ENCODE measurements around the gene TAP1. TPM values are rescaled to one million over a fixed set of nuclear protein-coding genes. Genes with fewer than 3 reads are reported as not detected.
A peak's percentile ranks its signal among the peaks of the same experiment; 100 is the strongest.

Gene TAP1
- total and polyA plus RNA-seq, 8 donors, result 19.0 to 99.2 (median 21.3) TPM

- Histone ChIP-seq H3K9me3 (no peaks in the 10 kb centered on the region), H3K27me3 (no peaks in the 10 kb centered on the region), H3K4me3 (no peak overlapping the region), H3K36me3 (peaks cover 3 to 34% of the 10 kb centered on the region in 2 donors), H3K27ac (no peak overlapping the region), H3K4me1 (peaks cover 0 to 23% of the 10 kb centered on the region in 2 donors)
- ATAC-seq, result no peak
- intact Hi-C loops (cut with DNase I), result no loop called here
- DNase-seq, result no peak
- no peak for TF ChIP-seq CTCF (IDR thresholded peaks at IDR 0.05)
Measured at GRCh38 chr6:32862725-32863124, 9.2 kb upstream of the TAP1 start.

- ATAC-seq (no peak), DNase-seq (no peak)
- Histone ChIP-seq H3K9me3 (no peaks in the 10 kb centered on the region), H3K27ac (peak overlapping the region; percentile 13 to 38), H3K36me3 (peaks cover 3 to 51% of the 10 kb centered on the region in 2 donors), H3K4me3 (no peak overlapping the region), H3K4me1 (peaks cover 0 to 32% of the 10 kb centered on the region in 2 donors), H3K27me3 (no peaks in the 10 kb centered on the region)
- TF ChIP-seq CTCF (IDR thresholded peaks at IDR 0.05), result no peak
- intact Hi-C loops (cut with DNase I), result no loop called here
Measured at GRCh38 chr6:32860674-32861073, 7.2 kb upstream of the TAP1 start.

- no peak for TF ChIP-seq CTCF (IDR thresholded peaks at IDR 0.05)
- Histone ChIP-seq H3K36me3 (peaks cover 3 to 51% of the 10 kb centered on the region in 2 donors), H3K27me3 (no peaks in the 10 kb centered on the region), H3K4me1 (peaks cover 7 to 43% of the 10 kb centered on the region in 2 donors), H3K4me3 (no peak overlapping the region), H3K27ac (no peak overlapping the region), H3K9me3 (no peaks in the 10 kb centered on the region)
- no peak for DNase-seq
- intact Hi-C loops (cut with DNase I), result no loop called here
- no peak for ATAC-seq
Measured at GRCh38 chr6:32858194-32858593, 4.7 kb upstream of the TAP1 start.

GRCh38 chr6:32857156-32857891 lies 3.8 kb upstream of the TAP1 start:
- Histone ChIP-seq H3K4me3 (no peak overlapping the region), H3K27ac (no peak overlapping the region), H3K9me3 (no peaks in the 10 kb centered on the region), H3K36me3 (peaks cover 3 to 51% of the 10 kb centered on the region in 2 donors), H3K27me3 (no peaks in the 10 kb centered on the region), H3K4me1 (peaks cover 7 to 43% of the 10 kb centered on the region in 2 donors)
- DNase-seq, result no peak
- intact Hi-C loops (cut with DNase I), result no loop called here
- TF ChIP-seq CTCF (IDR thresholded peaks at IDR 0.05), result no peak
- ATAC-seq, result no peak

- no peak for DNase-seq
- Histone ChIP-seq H3K9me3 (no peaks in the 10 kb centered on the region), H3K36me3 (peaks cover 3 to 61% of the 10 kb centered on the region in 2 donors), H3K27me3 (no peaks in the 10 kb centered on the region), H3K4me3 (peak overlapping the region in 1 of 2 donors; percentile 94), H3K4me1 (peaks cover 11 to 54% of the 10 kb centered on the region in 2 donors), H3K27ac (peak overlapping the region; percentile 98 to 99)
- intact Hi-C loops (cut with DNase I), result no loop called here
- TF ChIP-seq CTCF (IDR thresholded peaks at IDR 0.05), result no peak
- no peak for ATAC-seq
Measured at GRCh38 chr6:32855467-32856174, 2.1 kb upstream of the TAP1 start.

Measured in left lung (tissue), 10 donors.